GM13976 (cell line): ENCODE results near the gene TINAGL1.

Experiments
- DNase-seq: peaks from one replicate; pipeline ENCODE4 v3.0.0; 2012; ENCODE audit warnings: low spot score
- in situ Hi-C: fragments of 300-500 bp; cut with MboI; formaldehyde crosslinking; loops from one replicate; pipeline ENCODE4 v1.12.0; 2022; ENCODE audit warnings: low sequenced_read_pairs, mixed read lengths, inconsistent platforms; ENCODE audit not compliant: unreplicated experiment
- TF ChIP-seq, protein P1 (sequence below): IDR thresholded peaks from 2 replicates; pipeline ENCODE4 v1.5.1; 2012; ENCODE audit warnings: borderline replicate concordance, mild to moderate bottlenecking; ENCODE audit not compliant: insufficient read depth; ENCODE audit errors: extremely low read depth, missing control alignments, control extremely low read depth

TINAGL1 gene

DNA sequence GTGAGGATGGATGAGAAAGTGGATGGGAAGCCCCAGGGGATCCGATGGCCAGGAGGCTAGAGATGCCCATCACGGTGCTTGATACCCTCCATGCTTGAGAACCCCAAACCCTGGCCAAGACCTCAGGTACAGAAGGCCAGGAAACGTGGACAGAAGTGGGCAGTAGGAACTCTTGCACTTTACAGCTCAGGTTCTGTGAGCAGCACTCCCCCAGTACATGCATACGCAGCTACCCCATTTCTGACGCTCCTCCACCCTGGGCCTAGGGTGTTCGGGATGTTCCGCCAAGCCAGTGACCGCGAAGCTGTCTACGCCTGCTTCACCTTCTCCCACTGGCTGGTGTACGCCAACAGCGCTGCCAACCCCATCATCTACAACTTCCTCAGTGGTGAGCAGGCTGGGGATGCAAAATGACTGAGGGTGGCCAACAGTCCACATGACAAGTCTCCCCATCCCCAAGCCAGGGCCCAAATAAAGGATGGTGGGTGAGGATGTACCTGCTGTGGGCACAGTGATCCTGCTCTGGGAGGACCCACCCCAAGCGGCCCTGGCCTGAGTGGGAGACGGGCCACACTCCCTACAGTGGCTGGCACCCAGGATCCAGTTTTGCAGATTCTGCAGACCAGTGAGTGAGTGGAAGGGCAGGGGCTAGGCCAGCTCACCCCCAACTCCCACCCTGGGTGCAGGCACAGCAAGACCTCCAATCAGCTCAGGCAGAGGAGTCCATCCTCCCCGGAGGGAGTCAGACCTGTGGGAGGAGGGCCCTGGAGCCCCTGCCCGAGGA, 48.6 kb downstream of the TINAGL1 start:
- DNase-seq, result peak; percentile 21
- in situ Hi-C loops, result no loop called here
- TF ChIP-seq, protein P1, sequence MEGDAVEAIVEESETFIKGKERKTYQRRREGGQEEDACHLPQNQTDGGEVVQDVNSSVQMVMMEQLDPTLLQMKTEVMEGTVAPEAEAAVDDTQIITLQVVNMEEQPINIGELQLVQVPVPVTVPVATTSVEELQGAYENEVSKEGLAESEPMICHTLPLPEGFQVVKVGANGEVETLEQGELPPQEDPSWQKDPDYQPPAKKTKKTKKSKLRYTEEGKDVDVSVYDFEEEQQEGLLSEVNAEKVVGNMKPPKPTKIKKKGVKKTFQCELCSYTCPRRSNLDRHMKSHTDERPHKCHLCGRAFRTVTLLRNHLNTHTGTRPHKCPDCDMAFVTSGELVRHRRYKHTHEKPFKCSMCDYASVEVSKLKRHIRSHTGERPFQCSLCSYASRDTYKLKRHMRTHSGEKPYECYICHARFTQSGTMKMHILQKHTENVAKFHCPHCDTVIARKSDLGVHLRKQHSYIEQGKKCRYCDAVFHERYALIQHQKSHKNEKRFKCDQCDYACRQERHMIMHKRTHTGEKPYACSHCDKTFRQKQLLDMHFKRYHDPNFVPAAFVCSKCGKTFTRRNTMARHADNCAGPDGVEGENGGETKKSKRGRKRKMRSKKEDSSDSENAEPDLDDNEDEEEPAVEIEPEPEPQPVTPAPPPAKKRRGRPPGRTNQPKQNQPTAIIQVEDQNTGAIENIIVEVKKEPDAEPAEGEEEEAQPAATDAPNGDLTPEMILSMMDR, result no peak

DNA sequence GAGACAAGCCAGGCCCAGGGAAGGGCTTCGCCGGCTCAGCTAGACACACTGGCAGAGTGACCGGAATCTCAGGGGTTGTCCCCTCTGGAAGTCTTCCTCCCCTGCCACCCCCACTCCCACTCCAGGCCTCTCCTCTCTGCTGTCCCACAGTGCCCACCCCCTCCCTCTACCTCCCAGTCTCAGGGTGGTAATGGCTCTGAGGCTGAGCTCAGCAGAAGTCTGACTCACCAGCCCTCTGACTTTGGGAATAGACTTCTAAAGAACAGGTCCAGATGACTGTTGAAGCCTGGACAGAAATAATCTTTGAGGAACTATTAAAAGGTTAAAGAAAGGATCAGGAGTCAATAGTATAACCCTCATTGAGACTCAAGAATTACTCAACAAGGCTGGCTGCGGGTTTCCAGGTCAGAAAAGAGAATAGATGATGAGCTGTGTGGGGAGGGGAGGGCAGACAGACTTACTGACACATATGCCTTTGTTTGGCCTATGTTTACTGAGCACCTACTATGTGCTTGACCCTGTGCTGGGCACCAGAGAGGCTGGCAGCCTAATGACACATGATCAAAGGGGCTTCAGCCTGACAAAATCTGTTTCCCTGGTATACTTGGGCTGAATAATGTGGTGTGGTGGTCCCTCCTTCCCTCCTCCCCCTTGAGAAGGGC, 49.4 kb downstream of the TINAGL1 start:
- TF ChIP-seq, protein P1, result no peak
- in situ Hi-C loops, result no loop called here
- DNase-seq, result no peak

DNA sequence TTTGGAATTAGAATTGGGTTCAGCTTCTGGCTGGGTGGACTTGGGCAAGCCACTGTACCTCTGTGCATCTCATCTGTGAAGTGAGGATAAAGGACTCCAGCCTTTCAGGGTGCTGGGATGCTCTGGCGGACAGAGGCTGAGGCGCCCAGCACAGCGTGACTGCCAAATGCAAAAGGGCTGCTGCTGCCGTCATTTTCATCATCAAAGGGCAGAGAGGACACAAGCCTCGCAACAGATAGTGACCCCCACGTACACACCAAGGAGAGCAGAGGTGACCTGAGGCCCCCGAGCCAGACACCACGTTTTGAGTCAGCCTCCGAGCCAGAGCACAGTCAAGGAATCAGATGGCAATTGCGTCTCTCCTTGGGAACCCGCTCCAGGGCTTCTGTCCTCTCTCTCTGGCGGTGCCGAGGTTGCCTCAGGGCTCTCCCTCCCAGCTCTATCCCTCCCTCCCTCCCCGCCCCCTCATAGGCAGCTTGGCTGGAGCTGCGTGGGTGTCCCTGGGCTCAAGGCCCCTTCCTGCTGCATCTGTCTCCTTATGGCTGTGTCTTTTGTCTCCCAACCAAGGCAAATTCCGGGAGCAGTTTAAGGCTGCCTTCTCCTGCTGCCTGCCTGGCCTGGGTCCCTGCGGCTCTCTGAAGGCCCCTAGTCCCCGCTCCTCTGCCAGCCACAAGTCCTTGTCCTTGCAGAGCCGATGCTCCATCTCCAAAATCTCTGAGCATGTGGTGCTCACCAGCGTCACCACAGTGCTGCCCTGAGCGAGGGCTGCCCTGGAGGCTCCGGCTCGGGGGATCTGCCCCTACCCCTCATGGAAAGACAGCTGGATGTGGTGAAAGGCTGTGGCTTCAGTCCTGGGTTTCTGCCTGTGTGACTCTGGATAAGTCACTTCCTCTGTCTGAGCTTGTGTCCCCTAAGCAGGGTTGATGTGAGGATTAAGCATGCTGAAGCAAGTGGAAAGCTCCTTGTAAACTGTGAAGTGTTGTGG, 50.2 kb downstream of the TINAGL1 start:
- TF ChIP-seq, protein P1, result no peak
- no peak for DNase-seq
- in situ Hi-C loops, result no loop called here

DNA sequence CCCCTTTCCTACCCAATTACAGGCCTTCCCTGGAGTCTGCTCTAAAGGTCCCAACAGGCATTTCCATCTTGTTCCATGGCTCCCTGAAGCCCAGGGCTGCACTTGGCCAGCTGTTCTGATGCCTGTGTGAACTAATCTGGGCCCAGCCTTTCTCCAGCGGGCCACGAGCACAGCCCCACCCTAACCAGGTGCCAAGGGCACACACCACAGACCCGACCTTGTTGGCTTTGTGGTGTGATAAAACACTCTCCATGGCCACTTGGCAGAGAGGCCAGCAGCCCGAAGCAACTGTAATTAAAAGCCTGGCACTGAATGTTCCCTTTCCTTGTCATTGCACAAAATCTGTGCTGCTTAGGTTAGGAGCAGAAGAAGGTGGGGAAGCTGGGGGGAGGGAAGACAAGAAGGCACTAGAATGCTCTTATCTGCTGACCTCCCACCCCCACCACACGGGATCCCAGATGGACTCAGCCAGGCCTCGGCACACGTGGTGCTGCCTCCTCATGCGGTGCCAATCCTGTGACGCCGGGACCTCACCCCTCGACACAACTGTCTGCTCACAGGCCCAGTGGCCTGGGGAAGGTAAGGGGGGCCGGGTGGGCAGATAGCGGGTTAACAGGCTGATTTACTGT, 51.1 kb downstream of the TINAGL1 start:
- TF ChIP-seq, protein P1, result no peak
- DNase-seq, result no peak
- in situ Hi-C loops, result no loop called here

DNA sequence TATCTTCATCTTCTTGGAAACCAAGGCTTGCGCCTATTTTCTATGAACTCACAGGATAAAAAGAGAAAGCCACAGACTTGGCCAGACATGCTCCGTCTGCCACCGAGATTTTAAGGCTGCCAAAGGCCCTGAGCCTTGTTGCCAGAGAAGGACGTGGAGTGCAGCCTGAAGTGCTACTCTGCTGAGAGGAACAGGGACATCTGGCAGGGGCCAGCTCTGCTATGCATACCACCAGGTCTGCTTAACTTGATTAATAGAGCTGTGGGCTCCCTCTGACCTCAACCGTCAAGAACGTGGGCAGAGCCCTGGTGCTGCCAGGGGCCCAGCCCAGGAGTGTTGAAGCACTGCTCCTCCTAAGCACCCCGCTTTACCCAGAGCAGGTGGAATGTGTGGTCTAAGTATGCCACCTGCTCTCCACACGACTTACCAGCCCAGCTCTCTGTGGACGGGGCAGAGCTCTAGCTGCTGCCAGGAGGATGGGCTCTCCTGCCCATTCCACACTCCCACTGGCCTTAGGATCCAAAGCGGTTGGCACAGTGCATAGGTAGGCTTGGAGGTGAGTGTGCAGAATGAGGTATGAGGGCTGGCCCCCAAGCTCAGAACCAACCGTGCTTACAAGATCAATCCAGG, 51.7 kb downstream of the TINAGL1 start:
- TF ChIP-seq, protein P1, result no peak

More for the DNA sequence above, 51.7 kb downstream of the TINAGL1 start:
- in situ Hi-C loops, result no loop called here
- DNase-seq, result no peak
